GM21825 (cell line): ENCODE measurements around the gene SLC4A1.

Source experiments
- ATAC-seq: cut with Tn5 transposase; IDR thresholded peaks from one replicate; pipeline ENCODE4 v1.9.1; 2021; ENCODE audit warnings: mild to moderate bottlenecking, moderate library complexity; ENCODE audit not compliant: unreplicated experiment

SLC4A1 gene

GRCh38 chr17:44267818-44268490 is at the start of gene SLC4A1:
TSS of gene SLC4A1 (minus strand) at chr17:44268135. CDS start at chr17:44262866, 5,269 bp downstream.
- no peak for ATAC-seq

- ATAC-seq: no peak
Measured at GRCh38 chr17:44317545-44317944, 49.6 kb upstream of the SLC4A1 start.

GRCh38 chr17:44315760-44316731 is 48.1 kb upstream of the SLC4A1 start:
- ATAC-seq: no peak

GRCh38 chr17:44314869-44315661 is 47.1 kb upstream of the SLC4A1 start:
- no peak for ATAC-seq

GRCh38 chr17:44314524-44314868 is 46.6 kb upstream of the SLC4A1 start:
- no peak for ATAC-seq

GRCh38 chr17:44314031-44314430 is 46.1 kb upstream of the SLC4A1 start:
- ATAC-seq: no peak

- ATAC-seq: no peak
Measured at GRCh38 chr17:44312396-44313104, 44.6 kb upstream of the SLC4A1 start.

GRCh38 chr17:44311562-44312181 is 43.7 kb upstream of the SLC4A1 start:
- no peak for ATAC-seq

GRCh38 chr17:44310609-44311376 is 42.9 kb upstream of the SLC4A1 start:
- no peak for ATAC-seq

GRCh38 chr17:44310188-44310587 is 42.3 kb upstream of the SLC4A1 start:
- no peak for ATAC-seq

- ATAC-seq: no peak
Measured at GRCh38 chr17:44309472-44309871, 41.5 kb upstream of the SLC4A1 start.

- no peak for ATAC-seq
Measured at GRCh38 chr17:44308865-44309264, 40.9 kb upstream of the SLC4A1 start.

- no peak for ATAC-seq
Measured at GRCh38 chr17:44308320-44308818, 40.4 kb upstream of the SLC4A1 start, which contains the start of gene RUNDC3A. TSS of gene RUNDC3A (plus strand) at chr17:44308601. CDS start at chr17:44308833, 232 bp downstream.

- ATAC-seq: no peak
Measured at GRCh38 chr17:44307387-44308186, 39.7 kb upstream of the SLC4A1 start.

GRCh38 chr17:44304651-44305050 is 36.7 kb upstream of the SLC4A1 start:
- ATAC-seq: no peak

- no peak for ATAC-seq
Measured at GRCh38 chr17:44297975-44298374, 30.0 kb upstream of the SLC4A1 start.

- no peak for ATAC-seq
Measured at GRCh38 chr17:44293509-44294226, 25.7 kb upstream of the SLC4A1 start.

- no peak for ATAC-seq
Measured at GRCh38 chr17:44287651-44288050, 19.7 kb upstream of the SLC4A1 start.
